Measurements from ENCODE around the gene CRYGN.

The CRYGN gene, protein sequence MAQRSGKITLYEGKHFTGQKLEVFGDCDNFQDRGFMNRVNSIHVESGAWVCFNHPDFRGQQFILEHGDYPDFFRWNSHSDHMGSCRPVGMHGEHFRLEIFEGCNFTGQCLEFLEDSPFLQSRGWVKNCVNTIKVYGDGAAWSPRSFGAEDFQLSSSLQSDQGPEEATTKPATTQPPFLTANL

DNA sequence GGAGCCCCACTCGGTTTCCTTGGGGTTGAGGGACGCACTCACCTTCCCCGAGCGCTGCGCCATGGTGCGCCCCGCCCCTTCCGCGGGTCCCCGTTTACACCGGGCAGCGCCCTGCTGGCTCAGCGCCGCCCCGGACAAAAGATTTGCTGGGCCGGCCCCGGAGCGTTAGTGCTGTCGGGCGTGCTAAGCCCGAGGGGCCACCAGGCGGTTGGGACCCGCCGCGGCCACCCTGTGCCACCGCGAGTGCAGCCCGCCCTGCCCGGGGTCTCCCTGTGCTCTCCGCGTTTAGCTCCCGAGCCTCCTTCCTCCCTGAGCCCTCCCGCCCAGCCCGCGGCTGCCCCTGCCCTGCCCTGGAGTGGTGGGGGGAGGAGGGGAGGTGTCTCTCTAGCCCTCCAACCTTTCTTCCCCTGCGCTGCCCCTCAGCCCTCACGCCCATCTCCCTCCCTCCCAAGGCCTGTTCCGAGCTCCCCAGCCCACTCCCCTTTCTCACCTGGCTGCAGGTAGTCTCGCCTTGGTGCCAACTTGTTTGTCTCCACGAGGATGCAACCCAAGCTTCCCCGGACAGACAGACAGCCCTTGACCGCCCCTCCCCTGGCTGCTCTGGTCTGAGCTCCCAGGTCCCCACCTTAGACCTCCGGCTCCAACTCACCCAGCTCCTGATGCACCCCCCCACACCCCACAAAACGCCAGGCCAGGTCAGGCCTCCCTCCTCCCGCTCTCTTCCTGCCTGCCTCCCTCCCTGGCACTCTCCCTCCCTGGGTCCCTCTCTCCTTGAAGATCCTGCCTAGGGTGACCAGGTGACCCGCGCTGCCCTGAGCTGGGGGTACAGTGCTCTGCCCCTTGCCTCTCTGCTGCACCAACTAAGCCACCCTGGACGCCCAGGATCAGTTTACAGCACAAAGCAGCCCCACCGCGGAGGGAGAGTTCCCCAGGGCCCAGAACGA, at the start of gene CRYGN:
Gene CRYGN, minus strand, starts transcription at position 287 of the 944 bp plus-strand sequence. Its CDS starts 224 bp downstream, at position 63.
- DNase-seq (ENCODE audit: low read depth), result no peak

DNA sequence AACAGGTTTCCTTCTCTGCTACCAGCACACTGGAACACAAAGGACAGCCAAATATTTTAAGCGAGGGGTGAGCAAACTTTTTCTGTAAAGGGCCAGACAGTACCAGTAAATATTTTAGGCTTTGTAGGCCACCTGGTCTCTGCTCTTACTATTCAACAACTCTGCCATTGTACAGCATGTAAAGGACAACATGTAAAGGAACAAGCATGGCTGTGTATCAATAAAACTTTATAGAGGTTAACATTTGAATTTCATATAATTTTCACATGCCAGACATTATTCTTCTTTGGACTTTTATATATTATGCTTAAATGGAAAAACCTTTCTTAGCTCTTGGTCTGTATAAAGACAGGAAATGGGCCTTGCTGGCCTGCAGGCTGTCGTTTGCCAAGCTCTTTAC, 49.6 kb upstream of the CRYGN start:
- no peak for DNase-seq (ENCODE audit: low read depth)

DNA sequence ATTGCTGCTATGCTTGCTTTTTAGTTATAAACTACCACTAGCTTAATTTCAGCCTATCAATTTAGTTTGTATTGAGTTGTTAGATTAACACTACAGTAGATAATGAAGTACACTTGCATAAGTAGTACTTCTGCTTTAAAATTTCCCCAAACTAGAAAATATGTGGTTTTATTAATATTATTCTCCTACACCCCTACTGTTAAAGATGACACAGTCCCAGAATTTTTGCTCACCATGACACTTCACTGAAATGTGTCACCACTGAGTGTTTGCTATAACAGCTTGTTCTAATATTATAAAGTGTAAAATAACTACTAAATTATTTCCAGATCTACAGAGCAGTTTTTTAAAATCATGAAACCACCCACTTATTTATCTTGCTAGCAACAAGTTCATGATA, 48.2 kb upstream of the CRYGN start:
- no peak for DNase-seq (ENCODE audit: low read depth)

DNA sequence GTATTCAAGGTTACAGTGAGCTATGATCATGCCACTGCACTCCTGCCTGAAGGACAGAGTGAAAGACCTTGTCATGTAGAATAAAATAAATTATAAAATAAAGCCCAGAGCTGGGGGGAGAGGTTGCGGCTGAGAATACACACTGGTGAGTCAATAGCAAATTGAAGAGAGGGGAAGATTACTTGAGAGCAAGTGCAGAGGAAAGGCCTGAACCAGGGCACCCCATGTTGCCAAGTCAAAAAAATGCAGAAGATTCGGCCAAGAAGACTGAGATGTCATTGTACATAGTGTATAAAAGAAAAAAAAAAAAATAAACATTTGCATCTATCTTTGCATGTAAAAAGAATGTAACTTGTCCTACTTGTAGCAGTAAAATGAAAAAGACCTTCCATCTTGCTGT, 47.3 kb upstream of the CRYGN start:
- no peak for DNase-seq (ENCODE audit: low read depth)

DNA sequence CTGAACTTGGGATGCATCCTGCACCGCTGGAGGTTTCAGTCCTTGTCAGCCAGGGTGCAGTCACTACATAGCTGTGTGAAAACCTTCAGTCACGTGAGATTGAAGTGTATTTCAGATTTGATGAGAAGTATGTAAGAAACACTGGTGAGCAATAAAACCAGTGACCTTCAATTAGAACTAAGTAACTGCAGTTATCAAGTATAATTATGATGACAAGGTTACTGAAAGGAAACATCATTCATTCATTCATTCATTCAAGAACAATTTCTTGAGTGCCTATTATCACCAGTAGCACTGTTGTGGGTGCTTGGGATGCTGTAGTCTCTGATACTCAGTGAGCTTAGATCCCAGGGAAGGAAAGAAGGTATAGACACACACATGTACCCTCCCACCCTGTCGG, 46.1 kb upstream of the CRYGN start:
- DNase-seq (ENCODE audit: low read depth), result no peak

DNA sequence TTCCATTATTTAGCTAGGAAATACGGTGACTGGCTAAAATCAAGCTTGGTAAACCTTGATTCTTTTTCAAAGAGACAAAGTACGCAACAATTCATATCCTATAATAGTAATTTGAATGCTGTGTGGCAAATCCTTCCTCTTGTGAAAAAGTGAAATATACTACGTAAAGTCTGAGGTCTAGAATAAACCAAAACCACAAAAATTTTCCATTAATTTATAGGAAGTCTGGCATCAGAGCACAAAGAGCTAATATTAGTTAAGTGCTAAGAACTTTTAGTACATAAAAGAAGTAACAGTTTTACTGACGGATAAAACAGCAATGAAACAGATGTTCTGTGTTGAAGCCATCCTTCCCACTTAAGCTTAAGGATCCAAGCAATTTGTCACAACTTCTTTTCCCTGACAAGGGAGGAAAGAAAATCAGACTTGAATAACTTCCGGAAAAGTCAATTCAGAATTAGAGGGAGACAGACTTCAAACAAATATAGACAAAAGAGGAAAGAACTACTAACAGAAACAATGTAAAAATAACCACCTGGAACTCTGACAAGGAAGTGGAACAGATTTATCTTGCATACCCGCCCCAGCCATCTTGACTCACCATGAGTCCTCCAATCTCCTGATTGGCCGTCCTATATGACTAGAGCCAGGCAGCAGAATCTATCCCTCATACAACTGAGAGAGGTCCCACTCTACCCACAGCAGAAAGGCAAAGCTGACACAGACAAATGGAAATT, 45.2 kb upstream of the CRYGN start:
- no peak for DNase-seq (ENCODE audit: low read depth)

DNA sequence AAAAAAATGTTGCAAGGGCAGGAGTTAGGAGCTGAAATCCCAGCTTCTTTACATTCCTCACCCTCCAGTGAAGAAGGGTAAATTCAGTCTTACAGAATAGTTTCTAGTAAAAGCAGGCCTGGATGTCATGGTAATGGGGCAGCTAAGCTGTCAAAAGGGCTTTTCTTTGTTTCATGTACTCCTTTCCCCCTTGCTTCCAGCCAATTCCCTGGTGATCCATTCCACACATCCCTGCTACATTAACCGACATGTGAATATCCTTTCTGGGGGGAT, 43.7 kb upstream of the CRYGN start:
- DNase-seq (ENCODE audit: low read depth), result no peak

DNA sequence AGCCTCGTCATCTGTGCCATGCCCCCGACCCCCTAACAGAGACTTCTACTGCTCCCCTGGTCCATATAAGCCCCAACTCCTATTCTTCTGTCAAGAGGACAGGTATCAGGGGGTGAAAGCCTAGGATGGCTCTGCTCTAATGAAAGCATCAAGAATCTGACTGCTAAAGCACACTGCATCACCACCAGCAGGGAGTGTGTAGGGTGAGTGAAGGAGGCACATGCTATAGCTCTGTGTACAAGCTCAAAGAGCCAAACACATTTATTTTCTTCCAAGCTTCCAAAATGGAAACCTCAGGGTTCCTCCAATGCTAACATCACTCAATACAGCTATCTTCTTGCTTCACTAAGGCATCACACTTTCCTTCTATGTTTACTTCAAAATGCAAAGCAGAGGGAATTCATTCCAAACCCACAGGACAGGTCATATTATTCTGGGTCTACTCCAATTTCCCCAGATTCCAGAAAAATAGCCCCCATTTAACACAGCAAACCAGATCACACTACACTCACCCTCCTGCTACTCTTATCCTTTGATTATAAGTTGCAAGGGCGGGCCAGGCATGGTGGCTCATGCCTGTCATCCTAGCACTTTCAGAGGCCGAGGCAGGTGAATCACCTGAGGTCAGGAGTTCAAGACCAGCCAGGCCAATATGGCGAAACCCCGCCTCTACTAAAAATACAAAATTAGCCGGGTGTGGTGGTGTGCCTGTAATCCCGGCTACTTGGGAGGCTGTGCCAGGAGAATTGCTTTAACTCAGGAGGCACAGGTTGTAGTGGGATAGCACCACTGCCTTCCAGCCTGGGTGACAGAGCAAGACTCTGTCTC, 43.2 kb upstream of the CRYGN start:
- no peak for DNase-seq (ENCODE audit: low read depth)

DNA sequence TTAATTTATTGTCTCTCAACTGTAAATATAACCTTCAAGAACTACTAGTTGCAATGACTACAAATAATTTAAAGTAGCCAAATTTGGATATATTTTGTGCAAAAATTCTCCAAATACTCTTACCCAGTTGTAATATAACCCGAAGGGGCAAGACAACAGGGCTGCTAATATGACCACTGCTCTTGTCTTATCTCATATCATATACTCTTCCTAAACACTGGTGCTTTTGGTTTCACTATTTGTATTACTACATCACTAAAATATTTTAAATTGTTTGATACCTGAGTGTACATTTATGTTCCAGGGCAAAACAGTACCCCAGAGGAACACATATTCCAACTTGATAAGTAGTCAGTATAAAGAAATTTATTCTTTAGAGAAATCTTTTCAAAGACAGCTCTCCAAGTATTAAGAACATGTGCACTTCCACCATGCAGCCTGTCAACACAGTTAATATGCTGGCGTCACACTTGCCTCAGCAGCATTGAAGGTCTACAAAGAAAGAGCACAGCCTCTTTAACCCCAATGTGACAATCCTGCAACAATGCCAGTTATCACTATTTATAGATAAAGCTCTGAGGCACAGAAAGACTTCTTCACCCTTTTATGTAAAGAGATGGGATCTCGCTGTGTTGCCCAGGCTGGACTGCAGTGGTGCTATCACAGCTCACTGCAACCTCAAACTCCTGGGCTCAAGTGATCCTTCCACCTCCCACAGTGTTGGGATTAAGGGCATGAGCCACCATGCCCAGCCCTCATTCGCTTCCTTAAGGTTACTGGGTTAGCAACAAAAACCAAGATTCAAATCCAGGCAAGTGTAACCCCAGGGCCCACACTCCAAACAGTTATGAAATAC, 41.9 kb upstream of the CRYGN start:
- no peak for DNase-seq (ENCODE audit: low read depth)

DNA sequence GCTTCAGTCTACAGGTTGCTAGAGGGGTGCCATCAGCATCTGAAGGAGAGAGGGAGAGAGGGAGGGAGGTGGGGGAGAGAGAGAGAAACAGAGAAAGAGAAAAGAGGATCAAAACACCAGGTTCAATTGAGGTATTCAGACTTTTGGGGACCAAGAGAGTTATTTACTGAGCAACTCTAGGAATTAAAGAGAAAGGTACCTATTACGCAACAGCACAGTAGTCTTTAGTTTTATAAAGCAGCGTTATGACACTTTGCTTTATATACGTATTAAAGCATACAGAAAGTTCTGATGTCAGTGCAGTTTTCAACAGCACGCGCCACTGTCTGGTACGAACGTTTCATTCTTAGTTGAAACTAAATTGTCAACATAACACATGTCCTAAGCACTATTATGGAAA, 37.9 kb upstream of the CRYGN start:
- no peak for DNase-seq (ENCODE audit: low read depth)

DNA sequence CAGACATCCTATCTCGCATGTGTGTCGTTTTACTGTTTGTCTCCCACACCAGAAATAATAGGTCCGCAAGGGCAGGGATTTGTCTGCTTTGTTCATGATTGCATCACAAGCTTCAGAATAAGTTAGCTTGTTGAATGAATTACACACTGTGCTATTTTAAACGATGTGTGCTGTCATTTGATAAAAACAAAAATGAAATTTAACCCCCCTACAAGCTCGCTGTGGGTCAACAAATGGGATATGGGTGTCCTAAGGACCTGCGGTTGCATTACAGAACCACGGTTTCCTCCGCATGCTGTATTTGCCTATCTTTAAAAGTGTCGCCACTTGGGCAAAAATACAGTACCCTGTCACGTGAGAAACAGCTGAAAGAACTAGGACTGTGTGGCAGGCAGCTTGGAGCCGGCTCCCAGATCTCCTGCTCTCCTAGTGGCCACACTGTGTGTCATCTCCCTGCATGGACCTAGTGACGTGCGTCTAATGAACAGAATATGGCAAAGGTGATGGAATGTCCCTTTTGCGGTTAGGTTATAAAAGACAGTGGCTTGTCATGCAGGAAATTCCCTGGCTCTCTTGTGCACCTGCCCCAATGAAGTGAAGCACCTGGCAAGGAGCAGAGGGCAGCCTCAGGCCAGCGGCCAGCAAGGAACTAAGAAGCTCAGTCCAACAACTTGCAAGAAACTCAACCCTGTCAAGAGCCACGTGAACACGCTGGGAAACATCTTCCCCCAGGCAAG, 32.9 kb upstream of the CRYGN start:
- DNase-seq (ENCODE audit: low read depth), result no peak

DNA sequence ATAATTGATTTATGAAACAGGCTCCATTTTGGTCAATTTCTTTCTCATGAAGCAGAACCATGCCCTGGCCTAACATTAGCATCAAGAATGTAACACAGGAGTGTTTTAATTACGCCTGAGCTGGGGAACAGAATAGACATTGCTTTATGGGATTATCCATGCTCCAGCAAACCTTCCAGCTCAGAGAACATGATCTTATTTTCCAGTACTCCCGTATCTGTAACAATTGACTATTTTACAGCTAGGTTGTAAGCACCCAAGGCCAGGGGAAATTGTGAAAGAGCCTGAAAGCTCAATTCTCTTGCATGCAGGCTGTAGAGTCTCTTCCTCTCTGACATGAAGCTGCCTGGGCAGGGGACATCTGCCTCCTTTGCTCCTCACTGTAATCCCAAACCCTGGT, 30.8 kb upstream of the CRYGN start:
- no peak for DNase-seq (ENCODE audit: low read depth)

DNA sequence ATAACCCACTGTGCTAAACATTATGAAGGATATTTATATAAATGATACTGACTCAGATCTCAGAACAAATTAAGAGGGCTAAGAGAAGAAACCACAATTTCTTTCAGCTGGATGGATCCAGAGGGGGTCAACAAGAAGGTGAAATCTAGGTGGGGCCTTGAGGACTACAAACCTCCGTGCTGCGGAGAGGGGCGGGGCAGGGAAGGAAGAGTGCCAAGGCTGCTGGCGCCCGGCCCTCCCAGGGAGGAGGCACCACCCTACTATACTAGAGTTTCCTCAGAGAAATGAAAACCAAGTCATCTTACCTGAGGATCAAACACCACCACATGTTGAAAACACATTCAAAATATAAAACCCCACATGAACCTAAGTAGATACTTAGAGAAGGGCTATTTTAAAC, 29.3 kb upstream of the CRYGN start:
- DNase-seq (ENCODE audit: low read depth), result no peak

DNA sequence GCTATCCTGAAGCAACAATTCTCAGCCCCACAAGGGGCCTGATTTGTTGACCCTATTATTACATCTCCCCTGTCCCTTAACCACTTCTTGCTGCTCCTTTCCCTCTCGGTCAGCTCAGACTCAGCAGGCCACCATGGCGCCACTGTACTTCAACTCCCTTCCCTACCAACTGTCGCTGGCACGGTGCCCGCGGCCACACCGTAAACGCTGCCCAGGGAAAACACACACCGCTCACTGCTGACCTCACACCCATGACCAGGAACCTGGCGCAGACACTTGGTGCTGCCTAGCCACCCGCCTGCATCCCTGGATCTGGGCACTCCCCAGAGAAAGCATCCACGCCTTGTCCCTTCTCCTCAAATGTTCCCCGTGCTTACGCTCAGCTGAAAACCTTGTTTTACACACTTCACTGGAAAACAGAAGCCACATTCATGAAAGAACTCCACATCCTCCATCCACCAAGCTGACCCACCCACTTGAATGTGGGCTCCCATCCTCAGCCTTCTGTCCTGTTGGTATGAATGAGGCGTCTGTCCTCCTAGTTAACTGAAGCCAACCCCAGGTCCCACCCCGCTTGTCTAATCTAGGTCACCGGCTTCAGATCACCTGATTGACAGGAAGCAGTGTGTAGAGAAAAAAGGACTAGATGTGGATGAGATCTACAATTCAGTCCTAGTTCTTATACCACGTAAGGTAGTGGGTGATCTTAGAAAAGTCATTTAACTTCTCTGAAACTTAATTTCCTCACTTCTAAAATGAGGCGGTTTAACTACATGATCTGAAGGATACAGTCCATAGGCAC, 28.5 kb upstream of the CRYGN start:
- no peak for DNase-seq (ENCODE audit: low read depth)

DNA sequence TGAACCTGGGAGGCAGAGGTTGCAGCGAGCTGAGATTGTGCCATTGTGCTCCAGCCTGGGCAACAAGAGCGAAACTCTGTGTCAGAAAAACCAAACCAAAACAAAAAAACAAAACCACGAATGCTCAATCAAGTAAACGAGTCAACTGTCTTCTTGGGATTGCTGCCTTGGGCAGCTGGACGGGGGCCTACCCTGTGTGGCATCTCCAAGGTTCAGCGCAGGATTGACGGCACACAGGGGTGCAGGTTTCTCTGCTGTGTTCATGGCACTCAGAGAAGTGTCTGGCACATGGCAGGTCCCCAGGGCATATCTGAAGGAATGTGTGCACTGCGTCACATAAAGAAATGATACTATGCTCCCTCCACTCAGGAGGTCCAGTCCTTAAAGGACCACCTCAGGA, 25.2 kb upstream of the CRYGN start:
- DNase-seq (ENCODE audit: low read depth), result no peak

DNA sequence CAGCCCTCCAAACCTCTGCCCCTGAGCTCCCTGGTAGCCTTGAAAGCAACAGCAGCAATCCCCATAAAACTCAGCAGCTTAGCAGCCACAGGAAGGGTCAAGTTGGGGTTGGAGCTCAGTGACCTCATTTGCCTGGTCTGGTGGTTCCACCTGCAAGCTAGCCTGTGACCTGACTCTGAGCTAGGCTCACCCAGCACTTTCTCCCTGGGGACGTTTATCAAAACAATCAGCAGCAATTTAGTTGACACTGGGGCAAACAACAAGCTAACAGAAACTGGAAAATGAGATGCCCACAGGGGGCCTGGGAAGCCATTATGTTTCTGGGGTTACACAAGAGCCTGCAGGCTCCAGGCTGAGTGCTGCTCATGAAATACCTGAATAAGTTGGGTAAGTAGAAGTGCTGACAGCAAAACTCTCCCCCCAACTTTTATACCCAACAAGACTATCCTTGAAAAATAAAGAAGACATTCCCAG, 22.4 kb upstream of the CRYGN start:
- DNase-seq (ENCODE audit: low read depth), result no peak

DNA sequence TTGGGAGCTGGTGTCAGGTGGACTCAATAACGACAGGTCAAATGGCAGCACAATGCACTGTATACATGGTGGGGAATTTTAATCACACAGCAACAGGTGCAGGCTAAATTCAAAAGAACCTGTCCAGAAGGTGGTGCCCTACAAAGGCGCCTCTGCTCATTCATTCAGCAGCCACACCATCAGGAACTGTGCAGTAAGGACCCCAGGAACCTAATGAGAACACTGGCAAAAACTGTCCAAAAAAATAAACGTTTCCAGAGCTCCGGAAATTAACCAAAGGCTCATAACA, 21.9 kb upstream of the CRYGN start:
- DNase-seq (ENCODE audit: low read depth), result no peak

DNA sequence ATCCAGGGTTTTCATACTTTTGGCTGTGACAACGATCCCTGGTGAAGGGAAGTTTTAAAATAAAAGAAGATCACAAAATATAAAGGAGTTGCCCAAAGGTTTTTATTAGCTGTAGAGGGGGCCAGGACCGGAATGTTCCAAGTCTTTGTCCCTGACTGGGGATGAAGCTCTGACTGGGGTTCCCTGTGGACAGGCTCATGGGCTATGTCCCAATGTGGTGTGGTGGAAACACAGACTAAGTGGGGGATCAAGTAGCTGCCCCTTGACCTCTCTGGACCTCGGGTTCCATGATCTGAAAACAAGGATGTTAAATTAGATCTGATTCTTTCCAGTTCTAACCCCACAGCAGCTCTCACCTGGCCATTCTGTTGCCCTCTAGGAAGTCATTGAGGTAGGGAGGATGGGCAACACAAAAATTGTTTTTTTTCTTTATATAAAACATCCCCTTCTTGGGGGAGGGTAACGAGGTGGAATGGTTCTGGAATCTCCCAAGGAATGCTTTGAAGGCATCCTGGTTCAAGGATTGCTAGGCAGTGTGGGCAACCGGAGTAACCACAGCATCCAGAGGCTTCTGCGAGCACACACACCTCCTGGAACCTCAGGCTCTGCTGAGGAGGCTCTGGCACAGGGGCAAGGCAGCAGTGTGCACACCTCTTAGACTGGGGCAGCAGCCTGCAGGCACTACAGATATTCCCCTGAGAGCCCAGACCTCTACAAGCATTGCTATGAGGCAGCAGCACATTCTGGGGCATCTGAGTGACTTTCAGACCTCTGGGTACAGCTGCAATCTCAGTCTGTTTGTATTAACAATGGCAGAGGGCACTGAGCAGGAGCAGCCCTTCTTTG, 21.4 kb upstream of the CRYGN start:
- no peak for DNase-seq (ENCODE audit: low read depth)

DNA sequence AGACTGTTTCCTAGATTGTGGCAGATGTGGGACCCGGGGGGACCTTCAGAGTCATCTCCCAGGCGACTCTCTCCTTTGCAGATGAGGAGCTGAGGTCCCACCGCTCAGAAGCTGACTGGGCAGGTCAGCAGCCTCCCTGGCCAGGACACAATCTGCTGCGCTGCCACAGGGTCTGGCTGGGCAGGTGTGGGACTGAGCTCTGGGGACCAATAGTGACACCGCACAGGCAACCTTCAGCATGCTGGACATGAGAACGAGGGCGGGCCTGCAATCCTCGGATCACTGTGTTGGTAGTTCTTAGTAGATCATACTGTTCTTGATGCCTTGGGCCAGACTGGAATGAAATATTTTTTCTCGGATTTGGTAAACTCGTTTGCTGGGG, 20.5 kb upstream of the CRYGN start:
- no peak for DNase-seq (ENCODE audit: low read depth)
